Central memory CD4-positive, alpha-beta T cell (primary cell): ENCODE data around the gene NPM1.
"Not testable (repeated sequence)": the region's sequence is repeated elsewhere in the genome, so short reads cannot be mapped to it uniquely, and the experiment has no call there.

ENCODE experiments used
- DNase-seq: peaks from one replicate; pipeline ENCODE4 v3.0.0; 2022

The NPM1 gene

DNA sequence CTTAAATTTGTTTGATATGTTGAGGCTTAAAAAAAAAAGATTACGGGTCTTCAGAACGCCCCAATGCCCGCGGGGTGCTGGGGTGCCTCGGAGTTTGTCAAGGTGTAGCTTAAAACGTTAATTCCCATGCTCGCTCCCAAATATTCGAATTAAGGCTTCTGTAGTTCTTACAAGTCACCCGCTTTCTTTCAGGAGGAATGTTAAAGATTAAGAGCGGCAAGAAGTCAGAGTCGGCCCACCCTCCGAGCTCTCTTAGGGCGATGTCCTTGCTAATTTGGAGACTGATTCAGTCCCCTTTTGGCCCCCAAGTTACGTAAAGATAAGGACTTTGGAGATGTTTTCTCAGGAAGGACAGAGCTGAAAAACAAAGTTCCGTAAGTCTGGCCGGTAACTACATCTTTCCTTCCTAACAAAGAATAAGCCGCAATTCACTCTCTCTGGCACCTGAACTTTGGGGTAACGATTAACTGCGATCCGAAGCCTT, 746 bp upstream of the NPM1 start:
- no peak for DNase-seq

- peak; percentile 73 for DNase-seq
Measured at GRCh38 chr5:171387970-171388815, 544 bp downstream of the NPM1 start.

DNA sequence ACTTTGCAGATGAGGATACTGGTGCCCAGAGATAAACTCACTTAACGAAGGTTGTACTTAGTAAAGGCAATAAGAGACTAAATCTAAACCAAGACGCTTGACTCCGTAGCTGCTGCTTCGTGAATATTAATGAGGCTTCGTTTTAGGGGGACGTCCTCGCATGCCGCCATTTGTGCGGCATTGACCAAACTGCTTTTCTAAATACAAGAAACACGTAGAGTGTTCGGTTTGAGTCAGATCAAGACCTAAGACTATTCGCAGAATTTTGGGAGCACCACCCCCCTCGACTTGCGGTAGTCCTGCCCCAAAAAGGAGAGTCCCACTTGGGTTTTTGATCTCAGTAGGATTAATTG, 1.1 kb downstream of the NPM1 start:
- DNase-seq = no peak

DNA sequence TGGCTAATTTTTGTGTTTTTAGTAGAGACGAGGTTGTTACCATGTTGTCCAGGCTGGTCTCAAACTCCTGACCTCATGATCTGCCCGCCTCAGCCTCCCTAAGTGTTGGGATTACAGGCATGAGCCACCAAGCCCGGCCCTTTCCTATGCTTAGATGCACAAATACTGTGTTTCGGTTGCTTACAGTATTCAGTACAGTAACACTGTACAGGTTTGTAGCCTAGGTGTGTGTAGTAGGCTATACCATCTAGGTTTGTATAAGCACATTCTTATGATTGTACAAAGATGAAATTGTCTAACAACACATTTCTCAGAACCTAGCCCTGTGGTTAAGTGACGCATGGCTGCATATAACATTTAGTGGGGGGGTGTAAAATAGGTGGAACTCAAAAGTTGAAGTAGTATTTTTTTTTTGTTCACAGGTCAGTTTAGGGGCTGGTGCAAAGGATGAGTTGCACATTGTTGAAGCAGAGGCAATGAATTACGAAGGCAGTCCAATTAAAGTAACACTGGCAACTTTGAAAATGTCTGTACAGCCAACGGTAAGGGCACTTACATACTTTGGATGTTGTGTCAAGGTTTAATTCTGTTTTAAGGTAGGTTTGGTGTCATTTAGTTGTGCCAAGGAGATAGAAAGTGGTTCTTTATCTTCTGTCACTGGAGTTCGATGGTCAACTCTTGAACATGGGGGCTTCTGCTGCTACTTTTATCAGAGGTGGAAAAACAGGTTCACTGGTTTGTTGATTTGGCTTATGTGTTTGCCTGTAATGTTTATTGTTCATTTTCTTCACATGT, 3.4 kb downstream of the NPM1 start:
- no peak for DNase-seq

GRCh38 chr5:171391996-171392577, 4.4 kb downstream of the NPM1 start:
- DNase-seq = no peak

- no peak for DNase-seq
Measured at GRCh38 chr5:171392585-171393159, 5.0 kb downstream of the NPM1 start.

- no peak for DNase-seq
Measured at GRCh38 chr5:171395042-171395441, 7.4 kb downstream of the NPM1 start.

- DNase-seq = not testable (repeated sequence)
Measured at GRCh38 chr5:171396583-171396982, 8.9 kb downstream of the NPM1 start.

DNA sequence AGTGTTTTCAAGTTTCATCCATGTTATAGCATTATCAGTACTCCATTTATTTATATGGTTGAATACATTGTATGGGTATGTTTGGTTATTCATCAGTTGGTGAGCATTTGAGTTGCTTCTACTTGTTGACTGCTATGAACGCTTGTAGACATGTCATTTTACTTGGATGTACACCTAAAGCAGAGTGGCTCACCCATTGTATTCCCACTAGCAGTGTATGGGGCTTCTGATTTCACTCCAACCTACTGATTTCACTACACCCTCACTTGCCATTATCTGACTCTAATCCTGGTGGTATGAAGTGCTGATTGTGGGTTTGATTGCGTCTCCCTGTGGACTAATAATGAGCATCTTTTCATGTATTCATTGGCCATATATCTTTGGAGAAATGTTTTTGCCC, 9.5 kb downstream of the NPM1 start:
- DNase-seq = no peak

DNA sequence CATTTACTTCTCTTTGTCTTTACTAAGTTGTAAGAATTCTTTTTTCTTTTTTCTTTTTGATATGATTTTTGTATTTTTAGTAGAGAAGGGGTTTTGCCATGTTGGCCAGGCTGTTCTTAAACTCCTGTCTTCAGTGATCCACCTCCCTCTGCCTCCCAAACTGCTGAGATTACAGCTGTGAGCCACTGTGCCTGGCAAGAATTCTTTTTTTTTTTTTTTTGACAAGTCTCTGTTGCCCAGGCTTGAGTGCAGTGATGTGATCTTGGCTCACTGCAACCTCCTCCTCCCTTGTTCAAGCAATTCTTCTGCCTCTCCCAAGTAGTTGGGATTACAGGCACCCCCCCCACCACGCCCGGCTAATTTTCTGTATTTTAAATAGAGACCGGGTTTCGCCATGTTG, 9.9 kb downstream of the NPM1 start:
- DNase-seq = no peak

GRCh38 chr5:171398660-171399059, 11.0 kb downstream of the NPM1 start:
- DNase-seq = not testable (repeated sequence)

GRCh38 chr5:171400169-171400568, 12.5 kb downstream of the NPM1 start:
- no peak for DNase-seq

DNA sequence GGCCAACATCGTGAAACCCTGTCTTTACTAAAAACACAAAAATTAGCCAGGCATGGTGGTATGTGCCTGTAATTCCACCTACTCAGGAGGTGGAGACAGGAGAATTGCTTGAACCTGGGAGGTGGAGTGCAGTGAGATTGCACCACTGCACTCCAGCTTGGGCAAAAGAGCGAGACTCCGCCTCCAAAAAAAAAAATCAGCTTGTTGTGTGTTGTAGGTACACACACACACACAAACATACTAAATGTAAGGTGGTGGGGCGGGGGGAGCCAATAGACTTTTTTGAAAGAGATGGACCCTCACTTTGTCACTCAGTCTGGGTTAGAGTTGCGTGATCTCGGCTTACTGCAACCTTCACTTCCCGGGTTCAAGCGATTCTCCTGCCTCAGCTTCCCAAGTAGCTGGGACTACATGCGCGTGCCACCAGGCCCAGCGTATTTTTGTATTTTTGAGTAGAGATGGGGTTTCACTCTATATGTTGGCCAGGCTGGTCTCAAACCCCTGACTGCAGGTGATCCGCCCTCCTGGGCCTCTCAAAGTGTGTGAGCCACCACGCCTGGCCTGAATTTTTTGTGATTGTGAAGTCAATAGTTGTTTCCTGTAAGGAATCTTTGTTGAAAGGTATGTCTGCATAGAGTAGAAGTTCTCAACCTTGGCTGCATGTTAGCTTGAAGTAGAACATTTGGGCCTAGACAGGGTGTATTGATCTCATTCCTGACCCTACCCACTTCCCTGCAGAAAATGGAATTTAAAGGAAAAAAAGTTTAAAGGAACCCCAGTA, 13.7 kb downstream of the NPM1 start:
- DNase-seq = no peak

- not testable (repeated sequence) for DNase-seq
Measured at GRCh38 chr5:171402751-171403150, 15.1 kb downstream of the NPM1 start.

DNA sequence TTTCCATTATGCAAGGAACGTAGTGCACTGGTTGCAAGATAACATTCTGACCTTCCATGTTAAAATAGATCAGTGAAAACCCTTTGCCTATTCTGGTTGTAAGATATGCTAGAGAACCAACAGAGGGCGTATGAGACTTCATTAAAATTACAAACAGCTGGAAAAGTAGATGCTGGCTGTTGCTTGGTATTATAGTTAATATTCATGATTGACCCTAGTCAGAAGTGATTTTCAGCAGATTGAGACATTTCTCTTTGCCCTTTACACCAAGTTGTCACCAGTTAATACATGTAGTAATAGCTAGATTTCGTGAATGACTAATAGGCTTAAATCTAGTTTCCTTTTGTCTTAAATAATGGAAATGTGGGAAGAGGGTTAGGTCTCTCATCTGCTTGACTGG, 18.0 kb downstream of the NPM1 start:
- DNase-seq = no peak

- no peak for DNase-seq
Measured at GRCh38 chr5:171407234-171407633, 19.6 kb downstream of the NPM1 start.

DNA sequence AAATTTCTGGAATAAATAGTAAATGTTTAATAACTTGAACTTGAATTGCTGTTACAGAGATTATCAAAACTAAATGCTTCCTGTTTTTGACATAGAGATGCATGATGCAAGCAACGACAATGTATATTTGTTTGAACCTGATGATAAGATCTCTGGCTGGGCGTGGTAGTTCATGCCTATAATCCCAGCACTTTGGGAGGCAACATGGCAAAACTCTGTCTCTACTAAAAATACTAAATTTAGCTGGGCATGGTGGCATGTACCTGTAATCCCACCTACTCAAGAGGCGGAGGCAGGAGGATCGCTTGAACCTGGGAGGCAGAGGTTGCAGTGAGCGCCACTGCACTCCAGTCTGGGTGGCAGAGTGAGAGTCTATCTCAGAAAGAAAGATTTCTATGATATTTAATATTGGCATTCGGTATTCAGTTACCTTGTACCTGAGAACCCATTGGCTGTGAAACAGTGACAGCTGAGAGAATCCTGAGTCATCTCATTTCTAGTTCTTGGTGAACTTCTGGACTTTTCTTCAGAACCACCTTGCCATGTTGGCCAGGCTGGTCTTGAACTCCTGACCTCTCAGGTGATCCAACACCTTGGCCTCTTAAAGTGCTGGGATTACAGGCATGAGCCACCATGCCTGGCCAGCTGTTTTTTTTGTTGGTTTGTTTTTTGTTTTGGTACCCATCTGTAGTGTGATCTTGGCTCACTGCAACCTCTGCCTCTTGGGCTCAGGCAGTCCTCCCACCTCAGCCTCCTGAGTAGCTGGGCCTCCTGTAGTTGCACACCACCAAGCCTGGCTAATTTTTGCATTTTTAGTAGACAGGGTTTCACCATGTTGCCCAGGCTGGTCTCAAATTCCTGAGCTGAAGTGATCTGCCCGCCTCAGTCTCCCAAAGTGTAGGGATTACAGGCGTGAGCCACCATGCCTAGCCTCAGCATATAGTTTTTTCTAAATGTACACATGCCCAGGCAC, 21.8 kb downstream of the NPM1 start:
- DNase-seq = no peak

- no peak for DNase-seq
Measured at GRCh38 chr5:171410181-171410580, 22.5 kb downstream of the NPM1 start.

- no peak for DNase-seq
Measured at GRCh38 chr5:171412186-171412585, 24.5 kb downstream of the NPM1 start.

DNA sequence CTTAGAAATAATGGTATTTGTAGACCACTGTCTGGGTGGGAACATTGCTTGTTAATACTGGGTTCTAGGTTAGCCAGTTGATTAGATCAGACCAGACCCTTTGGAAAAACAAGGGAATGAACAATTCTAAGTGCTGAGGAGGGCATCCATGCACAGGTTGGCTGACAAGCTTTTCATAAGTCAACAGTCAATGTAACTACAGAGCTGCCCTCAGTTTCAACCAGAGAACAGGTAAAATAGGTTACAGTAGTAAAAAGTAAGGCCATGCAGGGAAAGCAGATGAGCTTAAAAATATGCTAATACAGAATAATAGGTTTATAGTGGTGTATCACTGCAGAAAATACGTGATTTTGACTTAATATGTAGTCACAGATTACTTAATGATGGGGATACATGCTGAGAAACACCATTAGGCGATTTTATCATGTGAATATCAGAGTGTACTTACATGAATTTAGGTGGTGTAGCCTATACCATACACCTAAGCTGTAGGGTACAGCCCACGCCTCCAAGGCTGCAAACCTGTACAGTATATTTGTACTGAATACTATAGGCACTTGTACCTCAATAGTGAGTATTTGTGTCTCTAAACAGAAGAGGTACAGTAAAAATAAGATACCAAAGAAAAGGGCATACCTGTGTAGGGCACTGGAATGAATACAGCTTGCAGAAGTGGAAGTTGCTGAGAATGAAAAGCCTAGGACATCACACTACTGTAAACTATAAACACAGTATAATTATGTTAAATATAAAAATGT, 25.7 kb downstream of the NPM1 start:
- no peak for DNase-seq
